WTC11 (cell line): ENCODE data around the gene SLC4A11. TPM values are rescaled to one million over a fixed set of nuclear protein-coding genes. Genes with fewer than 3 reads are reported as not detected.

ENCODE experiments used
- ATAC-seq: fragments of 200-7000 bp; cut with Tn5 transposase; 2 replicates; pipeline ENCODE4 v1.10.0; 2021; ENCODE audit warnings: mild to moderate bottlenecking, moderate library complexity
- CTCF ChIA-PET: fragments of 300-600 bp; sonication (Branson Sonifier 250); formaldehyde crosslinking; loops from one replicate; lab custom pipeline; 2021; ENCODE audit warnings: antibody characterized with exemption; lab: Charles Lee
- POLR2A ChIA-PET: fragments of 350-600 bp; sonication (Branson Sonifier 250); formaldehyde crosslinking; loops from one replicate; lab custom pipeline; 2021; ENCODE audit warnings: antibody characterized with exemption; lab: Charles Lee
- DNase-seq: peaks from one replicate; pipeline ENCODE4 v3.0.0; 2021; ENCODE audit warnings: low spot score
- H3K27ac Mint-ChIP-seq: 2 replicates; pipeline ENCODE4 v1.8.0; 2021; ENCODE audit warnings: mixed read lengths
- H3K27me3 Mint-ChIP-seq: 2 replicates; pipeline ENCODE4 v1.8.0; 2021; ENCODE audit warnings: low read depth, mild to moderate bottlenecking, moderate library complexity, mixed read lengths
- H3K36me3 Mint-ChIP-seq: 2 replicates; pipeline ENCODE4 v1.8.0; 2021; ENCODE audit warnings: mixed read lengths
- H3K4me1 Mint-ChIP-seq: 2 replicates; pipeline ENCODE4 v1.8.0; 2022; ENCODE audit warnings: mixed read lengths
- H3K4me3 Mint-ChIP-seq: 2 replicates; pipeline ENCODE4 v1.8.0; 2021; ENCODE audit warnings: mild to moderate bottlenecking, moderate library complexity, mixed read lengths
- H3K9me3 Mint-ChIP-seq: 2 replicates; pipeline ENCODE4 v1.8.0; 2021; ENCODE audit warnings: mixed read lengths
- ATF6 ChIP-seq: sonication (generic); formaldehyde crosslinking; IDR thresholded peaks from 2 replicates; pipeline ENCODE4 v1.8.1; 2023; ENCODE audit warnings: mild to moderate bottlenecking, missing genetic modification reagents
- CREB1 ChIP-seq: sonication (generic); formaldehyde crosslinking; IDR thresholded peaks from 2 replicates; pipeline ENCODE4 v1.8.0; 2023; ENCODE audit warnings: mild to moderate bottlenecking, missing genetic modification reagents
- ESRRA ChIP-seq: sonication (generic); formaldehyde crosslinking; IDR thresholded peaks from 2 replicates; pipeline ENCODE4 v1.8.1; 2022; ENCODE audit warnings: mild to moderate bottlenecking, missing genetic modification reagents, borderline replicate concordance
- JUN ChIP-seq: sonication (generic); formaldehyde crosslinking; IDR thresholded peaks from 2 replicates; pipeline ENCODE4 v1.8.0; 2023; ENCODE audit warnings: mild to moderate bottlenecking, missing genetic modification reagents
- RELA ChIP-seq: sonication (generic); formaldehyde crosslinking; IDR thresholded peaks from 2 replicates; pipeline ENCODE4 v1.8.1; 2022; ENCODE audit warnings: missing genetic modification reagents, mild to moderate bottlenecking, borderline replicate concordance
- SP1 ChIP-seq: sonication (generic); formaldehyde crosslinking; conservative IDR thresholded peaks from 2 replicates; pipeline ENCODE4 v1.8.1; 2022; ENCODE audit warnings: missing genetic modification reagents
- ZBTB21 ChIP-seq: sonication (generic); formaldehyde crosslinking; IDR thresholded peaks from 2 replicates; pipeline ENCODE4 v1.8.1; 2023; ENCODE audit warnings: mild to moderate bottlenecking, missing genetic modification reagents, borderline replicate concordance
- ZMAT4 ChIP-seq: fragments of 250-450 bp; sonication (Bioruptor Pico); IDR thresholded peaks from 2 replicates; pipeline ENCODE4 v1.9.0; 2021; ENCODE audit warnings: mild to moderate bottlenecking
- ZNF423 ChIP-seq: fragments of 250-450 bp; sonication (Bioruptor Pico); IDR thresholded peaks from 2 replicates; pipeline ENCODE4 v2.1.2; 2022; ENCODE audit warnings: mild to moderate bottlenecking, moderate library complexity
- total RNA-seq: library from RNA; stranded (reverse); gene quantifications from 3 replicates; pipeline ENCODE4 v1.2.3, GENCODE V29; 2021
- TF ChIP-seq, protein P1 (sequence below): sonication (generic); formaldehyde crosslinking; IDR thresholded peaks from 2 replicates; pipeline ENCODE4 v1.8.0; 2022; ENCODE audit warnings: mild to moderate bottlenecking, missing genetic modification reagents
- TF ChIP-seq, protein P2 (sequence below): sonication (generic); formaldehyde crosslinking; IDR thresholded peaks from 2 replicates; pipeline ENCODE4 v1.8.0; 2022; ENCODE audit warnings: missing genetic modification reagents
- TF ChIP-seq, protein P3 (sequence below): sonication (generic); formaldehyde crosslinking; conservative IDR thresholded peaks from 2 replicates; pipeline ENCODE4 v1.8.1; 2023; ENCODE audit warnings: mild to moderate bottlenecking, low read depth, missing genetic modification reagents, moderate library complexity
- TF ChIP-seq, protein P4 (sequence below): fragments of 250-450 bp; sonication (Bioruptor Pico); IDR thresholded peaks from 2 replicates; pipeline ENCODE4 v1.9.0; 2021; ENCODE audit warnings: mild to moderate bottlenecking

The SLC4A11 gene
- total RNA-seq, 1 experiment from 2014 or later: 39.5 TPM

GRCh38 chr20:3273371-3273770 is 34.4 kb upstream of the SLC4A11 start:
- no peak overlapping the region for H3K27ac Mint-ChIP-seq
- ATAC-seq (peak; percentile 38; the same call in 1 of the 2 replicates), DNase-seq (no peak)
- ChIA-PET CTCF (interaction anchor here (1.3 to 7.2 kb wide), 3 partner anchors 8 to 26 kb away, joined by 3 to 92 read pairs (median 3); no protein-coding TSS in a partner anchor), POLR2A (no interaction called here)
- no peaks in the 10 kb centered on the region for H3K9me3 Mint-ChIP-seq
- TF ChIP-seq, protein P1, sequence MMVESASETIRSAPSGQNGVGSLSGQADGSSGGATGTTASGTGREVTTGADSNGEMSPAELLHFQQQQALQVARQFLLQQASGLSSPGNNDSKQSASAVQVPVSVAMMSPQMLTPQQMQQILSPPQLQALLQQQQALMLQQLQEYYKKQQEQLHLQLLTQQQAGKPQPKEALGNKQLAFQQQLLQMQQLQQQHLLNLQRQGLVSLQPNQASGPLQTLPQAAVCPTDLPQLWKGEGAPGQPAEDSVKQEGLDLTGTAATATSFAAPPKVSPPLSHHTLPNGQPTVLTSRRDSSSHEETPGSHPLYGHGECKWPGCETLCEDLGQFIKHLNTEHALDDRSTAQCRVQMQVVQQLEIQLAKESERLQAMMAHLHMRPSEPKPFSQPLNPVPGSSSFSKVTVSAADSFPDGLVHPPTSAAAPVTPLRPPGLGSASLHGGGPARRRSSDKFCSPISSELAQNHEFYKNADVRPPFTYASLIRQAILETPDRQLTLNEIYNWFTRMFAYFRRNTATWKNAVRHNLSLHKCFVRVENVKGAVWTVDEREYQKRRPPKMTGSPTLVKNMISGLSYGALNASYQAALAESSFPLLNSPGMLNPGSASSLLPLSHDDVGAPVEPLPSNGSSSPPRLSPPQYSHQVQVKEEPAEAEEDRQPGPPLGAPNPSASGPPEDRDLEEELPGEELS (CRISPR knock-in tag): no peak
- no peak for TF ChIP-seq ZBTB21 (CRISPR knock-in tag)
- TF ChIP-seq, protein P2, sequence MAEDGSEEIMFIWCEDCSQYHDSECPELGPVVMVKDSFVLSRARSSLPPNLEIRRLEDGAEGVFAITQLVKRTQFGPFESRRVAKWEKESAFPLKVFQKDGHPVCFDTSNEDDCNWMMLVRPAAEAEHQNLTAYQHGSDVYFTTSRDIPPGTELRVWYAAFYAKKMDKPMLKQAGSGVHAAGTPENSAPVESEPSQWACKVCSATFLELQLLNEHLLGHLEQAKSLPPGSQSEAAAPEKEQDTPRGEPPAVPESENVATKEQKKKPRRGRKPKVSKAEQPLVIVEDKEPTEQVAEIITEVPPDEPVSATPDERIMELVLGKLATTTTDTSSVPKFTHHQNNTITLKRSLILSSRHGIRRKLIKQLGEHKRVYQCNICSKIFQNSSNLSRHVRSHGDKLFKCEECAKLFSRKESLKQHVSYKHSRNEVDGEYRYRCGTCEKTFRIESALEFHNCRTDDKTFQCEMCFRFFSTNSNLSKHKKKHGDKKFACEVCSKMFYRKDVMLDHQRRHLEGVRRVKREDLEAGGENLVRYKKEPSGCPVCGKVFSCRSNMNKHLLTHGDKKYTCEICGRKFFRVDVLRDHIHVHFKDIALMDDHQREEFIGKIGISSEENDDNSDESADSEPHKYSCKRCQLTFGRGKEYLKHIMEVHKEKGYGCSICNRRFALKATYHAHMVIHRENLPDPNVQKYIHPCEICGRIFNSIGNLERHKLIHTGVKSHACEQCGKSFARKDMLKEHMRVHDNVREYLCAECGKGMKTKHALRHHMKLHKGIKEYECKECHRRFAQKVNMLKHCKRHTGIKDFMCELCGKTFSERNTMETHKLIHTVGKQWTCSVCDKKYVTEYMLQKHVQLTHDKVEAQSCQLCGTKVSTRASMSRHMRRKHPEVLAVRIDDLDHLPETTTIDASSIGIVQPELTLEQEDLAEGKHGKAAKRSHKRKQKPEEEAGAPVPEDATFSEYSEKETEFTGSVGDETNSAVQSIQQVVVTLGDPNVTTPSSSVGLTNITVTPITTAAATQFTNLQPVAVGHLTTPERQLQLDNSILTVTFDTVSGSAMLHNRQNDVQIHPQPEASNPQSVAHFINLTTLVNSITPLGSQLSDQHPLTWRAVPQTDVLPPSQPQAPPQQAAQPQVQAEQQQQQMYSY (CRISPR knock-in tag): no peak
- TF ChIP-seq ZNF423 (CRISPR knock-in tag): no peak
- TF ChIP-seq, protein P3, sequence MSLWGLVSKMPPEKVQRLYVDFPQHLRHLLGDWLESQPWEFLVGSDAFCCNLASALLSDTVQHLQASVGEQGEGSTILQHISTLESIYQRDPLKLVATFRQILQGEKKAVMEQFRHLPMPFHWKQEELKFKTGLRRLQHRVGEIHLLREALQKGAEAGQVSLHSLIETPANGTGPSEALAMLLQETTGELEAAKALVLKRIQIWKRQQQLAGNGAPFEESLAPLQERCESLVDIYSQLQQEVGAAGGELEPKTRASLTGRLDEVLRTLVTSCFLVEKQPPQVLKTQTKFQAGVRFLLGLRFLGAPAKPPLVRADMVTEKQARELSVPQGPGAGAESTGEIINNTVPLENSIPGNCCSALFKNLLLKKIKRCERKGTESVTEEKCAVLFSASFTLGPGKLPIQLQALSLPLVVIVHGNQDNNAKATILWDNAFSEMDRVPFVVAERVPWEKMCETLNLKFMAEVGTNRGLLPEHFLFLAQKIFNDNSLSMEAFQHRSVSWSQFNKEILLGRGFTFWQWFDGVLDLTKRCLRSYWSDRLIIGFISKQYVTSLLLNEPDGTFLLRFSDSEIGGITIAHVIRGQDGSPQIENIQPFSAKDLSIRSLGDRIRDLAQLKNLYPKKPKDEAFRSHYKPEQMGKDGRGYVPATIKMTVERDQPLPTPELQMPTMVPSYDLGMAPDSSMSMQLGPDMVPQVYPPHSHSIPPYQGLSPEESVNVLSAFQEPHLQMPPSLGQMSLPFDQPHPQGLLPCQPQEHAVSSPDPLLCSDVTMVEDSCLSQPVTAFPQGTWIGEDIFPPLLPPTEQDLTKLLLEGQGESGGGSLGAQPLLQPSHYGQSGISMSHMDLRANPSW (CRISPR knock-in tag): no peak
- TF ChIP-seq JUN: no peak
- no peak for TF ChIP-seq CREB1 (CRISPR knock-in tag)
- TF ChIP-seq ESRRA (CRISPR knock-in tag): no peak
- no peak for TF ChIP-seq SP1 (CRISPR knock-in tag)
- TF ChIP-seq ZMAT4 (CRISPR knock-in tag): no peak
- TF ChIP-seq RELA: no peak
- TF ChIP-seq ATF6 (CRISPR knock-in tag): no peak
- TF ChIP-seq, protein P4, sequence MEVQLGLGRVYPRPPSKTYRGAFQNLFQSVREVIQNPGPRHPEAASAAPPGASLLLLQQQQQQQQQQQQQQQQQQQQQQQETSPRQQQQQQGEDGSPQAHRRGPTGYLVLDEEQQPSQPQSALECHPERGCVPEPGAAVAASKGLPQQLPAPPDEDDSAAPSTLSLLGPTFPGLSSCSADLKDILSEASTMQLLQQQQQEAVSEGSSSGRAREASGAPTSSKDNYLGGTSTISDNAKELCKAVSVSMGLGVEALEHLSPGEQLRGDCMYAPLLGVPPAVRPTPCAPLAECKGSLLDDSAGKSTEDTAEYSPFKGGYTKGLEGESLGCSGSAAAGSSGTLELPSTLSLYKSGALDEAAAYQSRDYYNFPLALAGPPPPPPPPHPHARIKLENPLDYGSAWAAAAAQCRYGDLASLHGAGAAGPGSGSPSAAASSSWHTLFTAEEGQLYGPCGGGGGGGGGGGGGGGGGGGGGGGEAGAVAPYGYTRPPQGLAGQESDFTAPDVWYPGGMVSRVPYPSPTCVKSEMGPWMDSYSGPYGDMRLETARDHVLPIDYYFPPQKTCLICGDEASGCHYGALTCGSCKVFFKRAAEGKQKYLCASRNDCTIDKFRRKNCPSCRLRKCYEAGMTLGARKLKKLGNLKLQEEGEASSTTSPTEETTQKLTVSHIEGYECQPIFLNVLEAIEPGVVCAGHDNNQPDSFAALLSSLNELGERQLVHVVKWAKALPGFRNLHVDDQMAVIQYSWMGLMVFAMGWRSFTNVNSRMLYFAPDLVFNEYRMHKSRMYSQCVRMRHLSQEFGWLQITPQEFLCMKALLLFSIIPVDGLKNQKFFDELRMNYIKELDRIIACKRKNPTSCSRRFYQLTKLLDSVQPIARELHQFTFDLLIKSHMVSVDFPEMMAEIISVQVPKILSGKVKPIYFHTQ: no peak
- peaks cover 3% of the 10 kb centered on the region for H3K36me3 Mint-ChIP-seq
- no peaks in the 10 kb centered on the region for H3K27me3 Mint-ChIP-seq
- H3K4me1 Mint-ChIP-seq: no peaks in the 10 kb centered on the region
- no peak overlapping the region for H3K4me3 Mint-ChIP-seq
